SKM-1 treated with dmso at 0.1 percent for 144 hours (cell line): ENCODE results near the gene TYMP.

Experiments
- DNase-seq: peaks from one replicate; lab custom pipeline; 2025; ENCODE audit not compliant: unreplicated experiment; lab: John Stamatoyannopoulos, UW

TYMP gene

DNA sequence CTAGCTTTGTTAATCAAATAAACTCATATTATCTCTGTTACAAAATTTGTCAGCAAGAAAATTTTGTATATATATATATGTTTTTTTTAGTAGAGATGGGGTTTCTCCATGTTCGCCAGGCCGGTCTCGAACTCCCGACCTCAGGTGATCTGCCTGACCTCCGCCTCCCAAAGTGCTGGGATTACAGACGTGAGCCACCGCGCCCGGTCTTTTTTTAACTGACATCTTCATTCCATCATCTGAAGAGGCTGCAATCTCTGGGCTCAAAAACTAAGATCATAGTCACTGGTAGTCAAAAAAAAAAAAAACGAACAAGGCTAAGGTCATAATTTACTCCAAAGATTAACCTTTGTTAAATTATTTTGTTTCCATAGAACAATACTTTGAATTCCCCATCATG, 10.6 kb upstream of the TYMP start:
- no peak for DNase-seq

DNA sequence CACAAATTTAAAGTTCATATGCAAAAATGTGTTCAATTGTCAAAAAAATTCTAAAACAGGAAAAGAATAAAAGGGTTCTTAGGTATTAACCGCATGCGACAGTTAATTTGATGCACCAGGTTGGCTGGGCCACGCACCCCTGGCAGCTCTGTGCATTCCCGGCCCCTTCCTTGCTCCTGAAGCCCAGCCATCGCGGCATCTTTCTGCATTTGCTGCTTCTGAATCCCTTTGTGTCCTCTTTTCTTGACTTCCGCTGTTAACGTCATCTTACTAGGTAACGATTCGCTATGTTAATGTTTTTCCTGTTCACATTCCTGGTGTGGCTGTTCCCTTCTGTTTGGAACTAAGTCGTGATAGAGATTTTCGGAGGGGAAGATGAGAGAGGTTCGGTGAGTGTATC, 8.0 kb upstream of the TYMP start:
- DNase-seq = no peak

DNA sequence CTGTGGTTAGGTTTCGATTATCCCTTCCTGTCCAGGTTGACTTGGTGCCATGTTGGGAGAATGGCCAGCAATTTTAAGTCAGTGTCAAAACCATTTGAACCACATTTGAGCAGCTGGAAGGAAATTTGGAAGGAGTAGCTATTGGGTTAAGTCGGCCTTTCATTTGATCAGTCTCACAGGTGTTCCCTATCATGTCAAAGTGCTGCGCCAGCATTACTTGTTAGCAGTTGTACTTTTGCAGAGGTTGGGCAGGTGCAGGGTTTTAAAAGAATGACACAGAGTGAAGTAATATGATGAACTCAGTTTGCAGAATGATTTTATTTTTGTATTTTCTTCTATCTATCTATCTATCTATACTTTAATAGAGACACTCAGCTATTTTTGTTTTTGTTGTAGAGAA, 6.4 kb upstream of the TYMP start:
- DNase-seq = no peak

DNA sequence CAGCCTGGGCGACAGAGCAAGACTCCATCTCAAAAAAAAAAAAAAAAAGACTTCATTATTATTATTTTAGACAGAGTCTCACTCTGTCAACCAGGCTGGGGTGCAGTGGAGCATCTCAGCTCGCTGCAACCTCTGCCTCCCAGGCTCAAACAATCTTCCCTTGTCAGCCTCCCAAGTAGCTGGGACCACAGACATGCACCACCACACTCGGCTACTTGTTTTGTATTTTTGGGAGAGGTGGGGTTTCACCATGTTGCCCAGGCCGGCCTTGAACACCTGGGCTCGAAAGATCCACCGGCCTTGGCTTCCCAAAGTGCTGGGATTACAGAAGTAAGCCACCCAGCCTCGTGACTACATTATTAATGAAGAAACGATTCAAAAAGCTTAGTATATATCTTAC, 5.3 kb upstream of the TYMP start:
- DNase-seq = no peak

DNA sequence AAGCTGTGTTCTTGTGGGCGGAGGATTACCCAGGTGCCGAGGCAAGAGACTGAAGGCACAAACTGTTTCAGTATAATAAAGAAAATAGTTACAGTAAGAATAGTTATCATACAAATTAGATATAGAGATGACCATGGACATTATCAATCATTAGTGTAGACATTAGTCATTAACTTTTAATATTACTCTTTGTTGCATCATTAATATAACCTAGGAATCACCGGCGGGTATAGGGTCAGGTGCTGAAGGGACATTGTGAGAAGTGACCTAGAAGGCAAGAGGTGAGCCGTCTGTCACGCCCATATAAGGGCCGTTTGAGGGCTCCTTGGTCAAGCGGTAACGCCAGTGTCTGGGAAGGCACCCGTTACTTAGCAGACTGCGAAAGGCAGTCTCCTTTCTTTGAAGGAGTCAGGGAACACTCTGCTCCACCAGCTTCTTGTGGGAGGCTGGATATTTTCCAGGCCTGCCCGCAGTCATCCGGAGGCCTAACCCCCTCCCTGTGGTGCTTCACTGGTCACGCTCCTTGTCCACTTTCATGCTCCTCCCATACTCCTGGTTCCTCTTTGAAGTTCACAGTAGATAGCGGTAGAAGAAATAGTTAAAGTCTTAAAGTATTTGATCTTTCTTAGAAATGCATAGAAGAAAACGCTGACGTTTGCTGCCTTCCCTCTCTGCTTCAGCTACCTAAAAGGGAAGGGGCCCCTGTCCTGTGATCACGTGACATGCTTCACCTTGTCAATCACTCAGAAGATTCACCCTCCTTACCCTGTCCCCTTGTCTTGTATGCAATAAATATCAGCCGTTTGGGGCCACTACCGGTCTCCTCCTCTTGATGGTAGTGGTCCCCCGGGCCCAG, 4.3 kb upstream of the TYMP start:
- peak; percentile 47 for DNase-seq

DNA sequence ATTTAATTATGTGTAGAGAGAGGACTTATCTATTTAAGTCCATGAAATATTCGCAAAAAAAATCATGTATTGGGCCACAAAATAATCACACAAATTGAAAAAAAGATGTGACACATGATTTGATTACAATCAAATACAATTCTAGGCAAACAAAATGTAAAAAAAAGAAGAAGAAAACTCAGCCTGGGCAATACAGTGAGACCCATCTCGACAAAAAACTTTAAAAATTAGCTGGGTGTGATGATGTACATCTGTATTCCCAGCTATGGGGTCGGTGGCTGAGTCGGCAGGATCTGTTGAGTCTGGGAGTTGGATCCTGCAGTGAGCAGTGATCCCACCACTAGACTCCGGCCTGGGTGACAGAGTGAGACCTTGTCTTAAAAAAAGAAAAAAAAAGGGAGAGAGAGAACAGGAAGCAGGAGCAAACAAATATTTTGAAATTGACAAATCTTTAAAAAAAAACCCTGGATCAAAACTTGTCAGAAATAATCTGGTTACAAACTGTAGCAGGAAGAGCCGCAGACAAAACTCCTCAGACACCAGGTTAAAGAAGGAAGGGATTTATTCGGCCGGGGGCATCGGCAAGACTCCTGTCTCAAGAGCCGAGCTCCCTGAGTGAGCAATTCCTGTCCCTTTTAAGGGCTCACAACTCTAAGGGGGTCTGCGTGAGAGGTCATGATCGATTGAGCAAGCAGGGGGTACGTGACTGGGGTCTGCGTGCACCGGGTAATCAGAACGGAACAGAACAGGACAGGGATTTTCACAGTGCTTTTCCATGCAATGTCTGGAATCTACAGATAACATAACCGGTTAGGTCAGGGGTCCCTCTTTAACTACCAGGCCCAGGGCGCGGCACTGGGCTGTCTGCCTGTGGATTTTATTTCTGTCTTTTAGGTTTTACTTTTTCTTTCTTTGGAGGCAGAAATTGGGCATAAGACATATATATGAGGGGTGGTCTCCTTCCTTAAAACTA, 3.3 kb upstream of the TYMP start:
- DNase-seq = no peak

DNA sequence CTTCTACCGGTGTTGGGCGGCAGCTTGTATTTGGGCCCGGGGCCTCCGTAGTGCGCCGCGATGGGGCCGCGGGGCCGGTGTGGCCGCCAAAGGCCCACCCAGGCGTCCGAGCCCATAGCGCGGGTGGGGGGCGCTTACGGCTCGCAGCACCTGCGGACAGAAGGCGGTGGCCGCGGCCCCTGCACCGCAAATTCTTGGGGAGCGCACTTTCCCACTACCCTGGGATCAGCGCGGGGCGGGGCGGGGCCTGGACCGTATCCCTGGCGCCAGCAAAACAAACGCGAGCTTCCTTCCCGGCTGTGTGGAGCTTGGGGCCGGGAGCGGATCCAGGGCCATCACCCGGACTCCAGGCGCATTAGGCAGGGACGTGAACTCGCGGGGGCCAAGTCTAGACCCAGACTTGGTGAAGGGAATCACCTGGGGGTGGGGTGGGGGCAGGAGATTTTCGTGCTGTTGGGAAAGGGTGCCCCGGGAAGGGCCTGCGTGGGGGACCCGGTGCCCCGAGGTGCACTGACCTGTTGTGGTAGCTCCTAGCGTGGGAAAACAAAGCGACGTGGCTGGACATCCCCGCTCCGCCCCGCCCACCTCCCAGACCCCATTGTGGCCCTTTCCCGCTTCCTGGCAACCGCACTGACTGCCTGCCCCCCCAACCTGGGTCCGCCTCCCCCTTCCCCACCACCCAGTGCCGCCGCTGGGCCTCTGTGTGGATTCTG, 2.3 kb upstream of the TYMP start:
- DNase-seq = no peak

DNA sequence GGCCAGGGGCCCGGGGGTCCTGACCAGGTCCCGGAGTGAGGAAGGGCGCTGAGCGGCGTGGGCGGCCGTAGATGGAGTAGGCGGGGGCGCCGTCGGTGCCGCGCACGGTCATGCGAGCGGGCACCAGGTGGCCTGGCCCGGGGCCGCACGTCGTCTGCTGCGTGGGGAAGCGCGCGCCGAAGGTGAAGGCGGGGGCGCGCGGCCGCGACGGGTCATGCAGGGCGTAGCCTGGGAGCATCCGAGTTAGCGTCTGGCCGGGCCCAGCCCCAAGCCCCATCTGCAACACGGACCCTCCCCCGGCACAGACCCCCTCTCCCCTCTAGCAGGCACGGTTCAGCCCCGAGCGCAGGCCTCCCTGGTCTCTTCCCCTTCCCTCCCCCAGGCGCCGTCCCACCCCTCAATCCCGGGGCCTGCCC, 1.7 kb upstream of the TYMP start:
- peak; percentile 38 for DNase-seq

DNA sequence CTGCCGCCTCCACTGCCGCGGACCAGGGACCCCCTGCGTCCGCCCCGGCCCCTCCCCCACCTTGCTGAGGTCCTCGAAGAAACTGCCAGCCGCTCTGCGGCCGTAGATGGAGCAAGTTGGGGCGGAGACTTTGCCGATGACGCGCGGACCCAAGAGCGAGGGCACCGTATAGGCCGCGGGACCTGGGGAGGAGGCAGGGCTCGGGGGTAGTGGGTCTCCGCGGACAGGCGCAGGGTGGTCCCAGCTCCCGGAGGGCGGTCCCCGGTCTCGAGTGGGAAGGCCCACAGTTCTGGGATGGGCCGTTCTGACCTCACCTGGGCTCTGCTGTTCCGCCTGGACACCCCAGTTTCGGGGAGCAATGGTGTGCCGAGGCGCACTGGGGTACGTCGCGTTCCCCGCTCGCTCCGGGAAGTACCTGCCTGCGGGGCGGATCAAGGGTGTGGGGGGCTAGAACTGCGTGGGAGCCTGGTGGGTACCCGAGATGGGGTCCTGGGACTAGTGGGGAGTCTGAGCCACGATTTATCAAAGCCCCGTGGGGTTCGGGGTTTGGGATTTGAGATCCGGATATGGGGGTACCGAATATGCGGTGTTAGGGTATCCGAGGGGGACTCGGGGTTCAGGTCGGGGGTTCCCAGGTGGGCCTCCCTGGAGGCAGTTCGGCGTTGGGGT, 1.2 kb upstream of the TYMP start:
- DNase-seq = peak; percentile 85

DNA sequence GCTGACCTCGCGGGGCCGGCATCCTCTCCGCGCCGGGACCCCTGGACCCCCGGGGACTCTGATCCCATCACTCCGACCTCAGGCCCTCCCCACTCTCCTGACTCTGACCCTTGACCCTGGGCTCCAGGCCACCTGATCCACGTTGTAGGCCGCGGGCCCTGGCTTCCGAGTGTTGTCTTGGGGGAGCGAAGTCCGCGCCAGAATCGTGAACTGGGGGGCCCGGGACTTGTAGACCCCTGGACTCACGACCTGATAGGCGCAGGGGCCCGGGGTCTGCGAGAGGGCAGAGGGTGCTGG, 716 bp upstream of the TYMP start:
- no peak for DNase-seq

DNA sequence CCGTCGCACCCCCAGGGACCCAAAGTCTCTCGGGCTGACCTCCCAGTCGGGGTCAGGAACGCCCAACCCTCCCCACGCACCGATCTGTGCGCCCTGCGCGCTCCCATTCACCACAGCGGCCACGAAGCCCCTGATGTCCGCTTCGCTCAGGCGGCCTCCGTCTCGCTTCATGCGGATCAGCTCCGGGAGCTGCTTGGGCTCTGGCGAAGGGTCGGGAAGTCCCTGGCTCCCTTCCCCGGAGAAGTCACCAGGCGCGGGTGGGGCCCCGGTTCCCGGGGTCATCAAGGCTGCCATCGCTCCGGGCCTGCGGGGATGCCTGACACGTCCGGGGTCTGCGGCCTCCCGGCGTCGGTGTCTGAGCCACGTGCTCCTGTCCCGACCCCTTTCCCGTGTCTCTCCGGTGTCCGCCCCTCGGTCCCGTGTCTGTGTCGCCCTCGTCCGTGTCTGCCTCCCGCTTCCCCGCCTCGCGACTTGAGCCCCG, 356 bp downstream of the TYMP start:
- no peak for DNase-seq

DNA sequence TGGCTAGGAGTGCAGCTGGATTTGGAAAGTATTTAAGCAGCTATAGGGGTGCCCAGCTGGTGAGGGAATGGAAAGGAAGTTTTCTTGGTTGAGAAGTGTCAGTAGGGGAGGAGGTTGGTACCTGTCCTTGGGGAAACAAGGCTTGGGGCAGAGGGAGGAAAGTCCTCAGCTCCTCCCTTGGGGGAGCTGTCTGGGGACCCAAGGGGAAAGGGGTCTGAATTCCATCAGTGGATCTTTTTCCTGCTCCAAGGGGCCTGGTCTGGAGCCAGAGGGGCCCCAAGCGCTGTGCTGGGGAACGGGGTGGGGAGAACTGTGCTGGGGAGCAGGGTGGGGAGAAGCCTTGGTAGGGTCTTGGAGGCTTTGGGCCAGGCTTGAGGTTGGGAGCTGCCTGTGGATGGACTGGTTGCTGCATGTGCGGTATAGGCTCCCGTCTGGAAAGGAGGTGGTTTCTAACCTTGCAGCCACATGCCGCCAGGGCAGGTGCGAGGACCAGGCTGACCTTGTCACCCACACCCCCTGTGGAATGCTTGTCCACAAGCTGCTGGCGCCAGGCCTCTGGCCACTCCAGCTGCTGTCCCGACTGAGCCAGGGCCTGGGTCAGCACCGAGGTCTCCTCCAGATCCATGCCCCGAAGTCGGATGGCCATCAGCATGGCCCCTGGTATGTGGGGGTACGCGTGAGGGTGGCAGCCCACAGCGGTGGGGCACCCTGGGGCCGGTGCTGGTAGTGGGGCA, 963 bp downstream of the TYMP start:
- DNase-seq = no peak

DNA sequence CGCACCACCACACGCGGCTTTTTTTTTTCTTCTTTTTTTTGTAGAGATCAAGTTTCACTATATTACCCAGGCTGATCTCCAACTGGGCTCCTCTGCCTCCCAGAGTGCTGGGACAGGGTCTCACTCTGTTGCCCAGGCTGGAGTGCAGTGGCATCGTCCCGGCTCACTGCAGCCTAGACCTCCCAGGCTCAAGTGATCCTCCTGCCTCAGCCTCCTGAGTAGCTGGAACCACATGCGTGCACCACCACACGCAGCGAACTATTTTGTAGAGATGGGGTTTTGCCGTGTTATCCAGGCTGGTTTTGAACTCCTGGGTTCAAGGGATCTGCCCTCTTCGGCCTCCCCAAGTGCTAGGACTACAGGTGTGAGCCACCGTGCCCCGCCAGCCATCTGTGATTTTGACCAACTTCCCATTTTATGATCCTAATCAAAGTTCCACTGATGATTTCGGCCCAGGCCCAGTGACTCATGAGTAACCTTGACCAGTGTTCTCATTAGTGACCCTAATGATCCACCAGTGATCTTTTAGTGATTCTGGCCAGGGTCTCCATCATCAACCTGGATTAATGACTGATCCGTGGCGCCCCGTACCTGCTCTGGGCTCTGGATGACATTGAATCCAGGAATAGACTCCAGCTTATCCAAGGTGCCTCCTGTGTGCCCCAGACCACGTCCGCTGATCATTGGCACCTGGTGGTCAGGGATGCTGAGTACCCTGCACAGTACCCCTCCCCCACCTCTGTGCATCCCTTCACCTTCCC, 1.7 kb downstream of the TYMP start:
- no peak for DNase-seq

DNA sequence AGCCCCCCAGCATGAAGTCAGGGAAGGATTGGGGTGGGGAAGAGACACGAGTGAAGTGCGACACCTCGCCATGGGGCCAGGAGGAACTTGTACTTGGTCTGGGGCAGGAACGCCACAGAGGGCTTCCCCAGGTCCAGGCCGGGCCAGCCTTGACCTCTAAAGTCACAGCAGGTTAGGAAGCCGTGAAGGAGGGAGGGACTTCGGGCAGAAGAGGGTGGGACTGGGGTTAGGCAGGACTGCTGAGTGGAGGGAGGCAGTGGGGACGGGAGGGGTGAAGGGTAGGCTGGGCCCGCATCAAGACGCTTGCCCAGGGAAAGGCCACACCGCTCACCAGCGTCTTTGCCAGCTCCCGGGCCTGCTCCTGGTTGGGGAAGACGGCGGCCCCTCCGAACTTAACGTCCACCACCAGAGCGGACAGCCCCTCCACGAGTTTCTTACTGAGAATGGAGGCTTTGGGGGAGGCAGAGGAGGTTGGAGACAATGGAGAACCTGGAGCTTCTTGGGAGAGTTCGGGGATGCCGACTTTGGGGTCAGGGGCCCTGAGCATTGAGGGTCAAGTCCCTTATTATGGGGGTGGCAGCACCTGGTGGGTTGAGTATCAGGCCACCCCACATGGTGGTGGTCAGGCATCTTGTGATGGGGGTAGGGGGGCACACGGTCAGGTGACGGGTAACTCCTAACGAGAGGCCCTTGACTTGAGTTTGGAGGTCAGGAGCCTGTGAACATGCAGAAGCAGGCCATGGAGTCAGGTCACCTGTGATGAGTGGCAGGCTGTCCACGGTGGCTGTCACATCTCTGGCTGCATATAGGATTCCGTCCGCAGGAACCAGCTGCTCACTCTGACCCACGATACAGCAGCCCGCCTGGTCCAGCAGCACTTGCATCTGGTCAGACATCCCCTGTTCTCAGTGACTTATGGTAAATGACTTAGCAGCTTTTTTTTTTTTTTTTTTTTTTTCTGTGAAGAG, 2.7 kb downstream of the TYMP start:
- DNase-seq = peak; percentile 83

DNA sequence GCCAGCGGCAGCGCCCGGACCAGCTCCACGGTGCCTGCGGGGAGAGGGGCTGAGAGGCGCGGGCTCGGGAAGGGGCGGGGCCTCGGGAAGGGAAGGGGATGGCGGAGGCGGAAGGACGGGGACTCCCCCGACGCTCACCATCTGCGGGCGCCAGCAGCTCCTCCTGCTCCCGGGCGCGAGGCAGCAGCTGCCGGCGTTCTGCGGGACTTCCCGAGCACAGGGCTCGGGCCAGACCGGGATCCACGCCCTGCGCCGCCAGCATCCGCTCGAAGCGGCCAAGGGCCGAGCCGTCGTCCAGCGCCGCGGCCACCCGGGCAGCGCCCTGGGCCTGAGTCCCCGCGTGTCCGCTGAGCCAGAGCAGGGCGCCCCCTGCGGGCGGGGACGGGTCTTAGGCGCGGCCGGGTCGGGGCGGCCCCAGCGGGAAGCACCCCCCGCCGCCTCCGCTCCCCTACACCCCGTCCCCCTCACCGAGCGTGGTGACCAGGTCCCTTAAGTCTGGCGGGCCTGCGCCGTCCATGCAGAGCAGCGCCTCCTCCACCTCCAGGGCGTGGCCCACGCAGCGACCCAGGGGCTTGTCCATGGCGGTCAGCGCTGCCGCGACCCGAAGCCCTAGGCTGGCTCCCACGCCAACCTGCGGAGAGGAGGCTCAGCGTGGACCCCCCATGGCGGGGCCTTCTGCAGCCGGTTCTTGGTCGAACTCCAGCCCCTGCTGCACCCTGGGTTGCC, 3.5 kb downstream of the TYMP start:
- DNase-seq = peak; percentile 63

DNA sequence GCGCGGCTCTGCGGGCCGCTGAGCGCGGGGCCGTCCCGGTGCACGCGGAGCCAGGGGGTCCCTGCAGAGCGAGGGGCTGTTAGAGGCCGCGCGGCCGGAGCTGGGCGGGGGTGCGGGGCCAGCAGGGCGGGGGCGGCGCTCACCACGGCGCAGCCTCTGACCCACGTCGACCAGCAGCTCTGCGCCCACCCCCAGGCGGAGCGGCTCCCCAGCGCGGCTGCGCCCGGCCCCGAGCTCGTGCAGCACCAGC, 4.0 kb downstream of the TYMP start:
- DNase-seq = no peak

DNA sequence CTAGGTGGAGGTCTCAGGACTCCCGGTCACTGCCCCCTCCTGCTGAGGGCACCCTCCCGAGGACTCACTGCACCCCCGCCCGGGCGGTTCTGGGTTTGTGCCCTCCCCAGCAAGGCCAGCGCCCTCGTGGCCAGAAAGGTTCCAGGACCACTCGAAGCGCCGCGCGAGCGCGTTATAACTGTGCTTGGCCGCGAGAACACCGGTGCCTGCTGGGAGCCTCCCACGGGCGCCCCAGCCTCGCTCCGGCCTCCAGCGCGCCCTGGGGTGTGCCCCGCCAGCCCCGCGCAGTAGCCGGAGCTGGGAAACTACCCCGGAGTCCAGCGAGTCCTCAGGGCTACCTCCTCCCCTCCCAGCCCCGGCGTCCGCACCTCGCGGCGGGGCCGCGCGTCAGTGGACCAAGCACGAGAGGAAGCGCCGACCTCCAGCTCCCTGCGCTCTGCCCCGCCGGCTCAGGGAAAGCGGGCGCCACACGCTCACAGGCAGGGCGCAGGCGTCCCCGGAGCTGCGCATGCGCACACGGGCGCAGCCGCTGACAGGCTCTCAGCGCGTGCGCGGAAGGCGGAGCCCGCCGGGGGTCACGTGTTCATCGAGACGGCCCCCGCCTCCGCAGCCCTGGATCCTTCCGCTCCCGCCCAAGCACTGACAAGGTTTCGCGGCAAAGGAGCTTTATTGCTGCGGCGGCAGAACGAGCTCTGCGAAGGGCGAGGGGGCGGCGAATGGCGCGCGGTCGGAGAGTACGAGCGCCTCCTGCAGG, 4.5 kb downstream of the TYMP start, which contains the start of gene SCO2:
Gene SCO2, minus strand, starts transcription at position 495 of the 754 bp plus-strand sequence. CDS start 1,187 bp downstream, outside the sequence.
- peak; percentile 94 for DNase-seq
